Activated CD4-positive, alpha-beta T cell treated with anti-CD3 and anti-CD28 coated beads for 36 hours (primary cell): Measurements from ENCODE around the gene TMEM39B. TPM values are rescaled to one million over a fixed set of nuclear protein-coding genes. Genes with fewer than 3 reads are reported as not detected.

Experiments used
- microRNA-seq: library from miRNA; unstranded; fragments of <30 nt; microRNA quantifications from one replicate; pipeline ENCODE4 v1.2.0, GENCODE V29; 2021; ENCODE audit warnings: borderline replicate concordance
- total RNA-seq, 2 experiments: library from RNA; stranded (reverse); gene quantifications; one replicate each; pipeline ENCODE4 v1.2.3, GENCODE V29; 2021

Gene TMEM39B
- total RNA-seq, 2 experiments from 2014 or later, result 25.2 to 29.8 TPM

Small RNA genes lying within 50 kb of the gene (microRNA-seq; reads per million reads assigned to microRNA genes)
- not detected for gene MIR5585

Other genes starting within 250 kb of the TMEM39B start
- 100 to 1,000 TPM; 279 to 314 TPM for gene PTP4A2, start 134.6 kb upstream of the TMEM39B start, total RNA-seq
- 100 to 1,000 TPM; 198 to 206 TPM for gene KHDRBS1, start 59.1 kb upstream of the TMEM39B start, total RNA-seq
- 10 to 100 TPM; 70.0 to 78.3 TPM for gene KPNA6, start 35.1 kb downstream of the TMEM39B start, total RNA-seq
- 10 to 100 TPM; 79.5 to 79.7 TPM for gene TXLNA, start 106.7 kb downstream of the TMEM39B start, total RNA-seq
- 10 to 100 TPM; 13.0 to 19.3 TPM for gene CCDC28B, start 127.7 kb downstream of the TMEM39B start, total RNA-seq
- gene IQCC, start 132.7 kb downstream of the TMEM39B start, total RNA-seq, result 1 to 10 TPM; 4.4 to 5.0 TPM
- gene DCDC2B, start 136.2 kb downstream of the TMEM39B start, total RNA-seq, result not detected
- 1 to 10 TPM; 7.3 to 8.2 TPM for gene TMEM234, start 149.4 kb downstream of the TMEM39B start, total RNA-seq
- 100 to 1,000 TPM; 299 to 349 TPM for gene EIF3I, start 149.5 kb downstream of the TMEM39B start, total RNA-seq
- under 1 TPM; 0.72 to 0.82 TPM for gene FAM167B, start 174.3 kb downstream of the TMEM39B start, total RNA-seq
- 100 to 1,000 TPM; 179 to 220 TPM for gene LCK, start 178.3 kb downstream of the TMEM39B start, total RNA-seq
- 100 to 1,000 TPM; 132 to 146 TPM for gene HDAC1, start 219.1 kb downstream of the TMEM39B start, total RNA-seq